Loucy (cell line): ENCODE results near the gene NR2C2.

Source experiments
- EZH2phosphoT487 ChIP-seq: fragments of 200-600 bp; IDR thresholded peaks from 2 replicates; pipeline ENCODE4 v1.6.1; 2018; ENCODE audit warnings: antibody characterized with exemption, mild to moderate bottlenecking, moderate library complexity, borderline replicate concordance
- TF ChIP-seq, protein P1 (sequence below): fragments of 200-600 bp; sonication (generic); conservative IDR thresholded peaks from 2 replicates; pipeline ENCODE4 v1.5.1; 2014; ENCODE audit warnings: mild to moderate bottlenecking, antibody characterized with exemption, low read length

DNA sequence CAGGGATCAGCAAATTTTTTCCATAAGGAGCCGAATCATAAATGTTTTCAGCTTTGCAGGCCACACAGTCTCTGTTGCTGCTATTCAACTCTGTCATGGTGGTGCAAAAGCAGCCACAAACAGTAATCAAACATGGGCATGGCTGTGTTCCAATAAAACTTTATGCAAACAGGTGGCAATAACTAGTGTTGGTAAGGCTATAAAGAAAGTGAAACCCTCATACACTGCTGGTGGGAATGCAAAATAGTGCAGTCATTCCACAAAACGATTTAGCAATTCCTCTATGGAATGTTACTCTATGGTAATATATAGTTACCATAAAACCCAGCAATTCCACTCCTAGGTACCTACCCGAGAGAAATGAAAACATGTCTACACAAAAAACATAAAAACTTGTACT, 131.7 kb downstream of the NR2C2 start:
- TF ChIP-seq, protein P1, sequence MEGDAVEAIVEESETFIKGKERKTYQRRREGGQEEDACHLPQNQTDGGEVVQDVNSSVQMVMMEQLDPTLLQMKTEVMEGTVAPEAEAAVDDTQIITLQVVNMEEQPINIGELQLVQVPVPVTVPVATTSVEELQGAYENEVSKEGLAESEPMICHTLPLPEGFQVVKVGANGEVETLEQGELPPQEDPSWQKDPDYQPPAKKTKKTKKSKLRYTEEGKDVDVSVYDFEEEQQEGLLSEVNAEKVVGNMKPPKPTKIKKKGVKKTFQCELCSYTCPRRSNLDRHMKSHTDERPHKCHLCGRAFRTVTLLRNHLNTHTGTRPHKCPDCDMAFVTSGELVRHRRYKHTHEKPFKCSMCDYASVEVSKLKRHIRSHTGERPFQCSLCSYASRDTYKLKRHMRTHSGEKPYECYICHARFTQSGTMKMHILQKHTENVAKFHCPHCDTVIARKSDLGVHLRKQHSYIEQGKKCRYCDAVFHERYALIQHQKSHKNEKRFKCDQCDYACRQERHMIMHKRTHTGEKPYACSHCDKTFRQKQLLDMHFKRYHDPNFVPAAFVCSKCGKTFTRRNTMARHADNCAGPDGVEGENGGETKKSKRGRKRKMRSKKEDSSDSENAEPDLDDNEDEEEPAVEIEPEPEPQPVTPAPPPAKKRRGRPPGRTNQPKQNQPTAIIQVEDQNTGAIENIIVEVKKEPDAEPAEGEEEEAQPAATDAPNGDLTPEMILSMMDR, result no peak
- TF ChIP-seq EZH2phosphoT487, result no peak
